ENCODE data around the gene MED29. TPM values are rescaled to one million over a fixed set of nuclear protein-coding genes. Genes with fewer than 3 reads are reported as not detected.

MED29 gene
- total and polyA plus RNA-seq, 10 of the 15 experiments (the other 5 are each of a cell fraction or from before 2014, with no cell fraction given), result 3.2 to 36.6 (median 22.8) TPM

GRCh38 chr19:39362682-39363657 is 28.2 kb upstream of the MED29 start:
- no peak for ATAC-seq
- H3K27me3 ChIP-seq (replicated peaks in 1 of 2; ENCODE audit: control insufficient read depth in 2 of 2, insufficient read depth in 2 of 2, low read length in 1 of 2), result no peaks in the 10 kb centered on the region
- WGBS (ENCODE audit: insufficient coverage, insufficient replicate concordance, low lambda C conversion rate, missing lambda C conversion rate), result 44% methylated on average over 6 of the region's 6 CpGs
- SMC1A ChIA-PET (ENCODE audit: uncharacterized antibody, unreplicated experiment), result no interaction called here
- TF ChIP-seq PAX5 (IDR thresholded peaks at IDR 0.05; ENCODE audit: borderline replicate concordance, low read depth, low read length) (no peak), CBX5 (IDR thresholded peaks at IDR 0.05; ENCODE audit: low read depth) (no peak), PRDM15 (CRISPR knock-in tag; IDR thresholded peaks at IDR 0.05) (no peak), SPI1 (IDR thresholded peaks at IDR 0.05; ENCODE audit: borderline replicate concordance, insufficient read depth, low read depth, low read length) (no peak), ZNF24 (IDR thresholded peaks at IDR 0.05) (no peak), FOXK2 (IDR thresholded peaks at IDR 0.05) (no peak), EGR1 (IDR thresholded peaks at IDR 0.05; ENCODE audit: borderline replicate concordance in 1 of 2, low read depth in 2 of 2, low read length in 2 of 2) (no peak), PAX8 (IDR thresholded peaks at IDR 0.05) (no peak)
- FAIRE-seq, result no peak
- H4K20me1 ChIP-seq (ENCODE audit: control insufficient read depth, insufficient read depth), result no peaks in the 10 kb centered on the region
- DNase-seq (ENCODE audit: low read depth, low spot score), result no peak
- no peaks in the 10 kb centered on the region for H3K9me3 ChIP-seq (replicated peaks; ENCODE audit: control insufficient read depth, insufficient read depth, low read length)
- H2AFZ ChIP-seq (ENCODE audit: control insufficient read depth, low read depth, low read length), result no peak overlapping the region
- H3K27ac ChIP-seq (ENCODE audit: control insufficient read depth, insufficient read depth), result no peak overlapping the region
- POLR2A ChIA-PET, result no interaction called here
- BruUV-seq (replicated peaks), result no TSS peak
- H3K4me3 ChIP-seq, result no peak overlapping the region
- RAD21 ChIA-PET (ENCODE audit: unreplicated experiment), result no interaction called here
- H3K4me1 ChIP-seq (ENCODE audit: control insufficient read depth, insufficient read depth, low read length), result peaks cover 8% of the 10 kb centered on the region
- H3K9ac ChIP-seq (ENCODE audit: control insufficient read depth, insufficient read depth, low read length), result no peak overlapping the region
- H3K36me3 ChIP-seq (ENCODE audit: control insufficient read depth in 2 of 2, insufficient read depth in 2 of 2, low read length in 1 of 2), result peaks cover 5 to 8% of the 10 kb centered on the region in 2 experiments; a peak in 3 of 4 replicates
- H3K4me2 ChIP-seq (ENCODE audit: control insufficient read depth, insufficient read depth), result no peak overlapping the region
- intact Hi-C loops (cut with micrococcal nuclease; ENCODE audit: unreplicated experiment) (no loop called here), in situ Hi-C loops (cut with MboI) (no loop called here)
- H3K79me2 ChIP-seq (ENCODE audit: control insufficient read depth, insufficient read depth, low read length), result no peaks in the 10 kb centered on the region
- CTCF ChIA-PET, result interaction anchor here (0.5 to 0.7 kb wide), 2 partner anchors 49 to 78 kb away, joined by 3 read pairs; partner anchors contain the start of gene PLEKHG2

Data from GM12878 (cell line).